Left lobe of liver (tissue), 2 donors: Measurements from ENCODE around the gene MSN. TPM values are rescaled to one million over a fixed set of nuclear protein-coding genes. Genes with fewer than 3 reads are reported as not detected.

Experiments
- ATAC-seq: fragments of 200-7000 bp; cut with Tn5 transposase; one replicate; pipeline ENCODE4 v1.9.1; 2020; ENCODE audit warnings: mild to moderate bottlenecking, moderate library complexity
- DNase-seq: peaks from one replicate; pipeline ENCODE4 v3.0.0-alpha.2; 2020; ENCODE audit warnings: low spot score
- total RNA-seq: library from RNA; stranded (reverse); gene quantifications from one replicate; pipeline ENCODE4 v1.2.1, GENCODE V29; 2021
- donor health status: DM: no; HTN: no; CAD: no; lungs with moderate emphysema.
- donor health status: DM: no; HTN: yes; CAD: no.

The MSN gene
- total RNA-seq, 1 donor from 2014 or later: 88.7 TPM

GRCh38 chrX:65671966-65672365 lies 4.5 kb downstream of the MSN start:
- ATAC-seq (no peak), DNase-seq (no peak)

GRCh38 chrX:65673857-65674203 lies 6.4 kb downstream of the MSN start:
- ATAC-seq (peak; percentile 21), DNase-seq (no peak)

- no peak for DNase-seq
- peak; percentile 75 for ATAC-seq
Measured at GRCh38 chrX:65674204-65674893, 6.9 kb downstream of the MSN start.

- no peak for DNase-seq
- ATAC-seq: peak; percentile 14
Measured at GRCh38 chrX:65677954-65678469, 10.6 kb downstream of the MSN start.

- peak; percentile 56 for ATAC-seq
- DNase-seq: no peak
Measured at GRCh38 chrX:65679071-65679540, 11.7 kb downstream of the MSN start.

- ATAC-seq (no peak), DNase-seq (no peak)
Measured at GRCh38 chrX:65681810-65682209, 14.4 kb downstream of the MSN start.

- no peak for ATAC-seq
- no peak for DNase-seq
Measured at GRCh38 chrX:65685112-65685511, 17.7 kb downstream of the MSN start.

GRCh38 chrX:65686236-65686635 lies 18.8 kb downstream of the MSN start:
- ATAC-seq: peak; percentile 40

GRCh38 chrX:65687367-65687766 lies 19.9 kb downstream of the MSN start:
- DNase-seq (no peak), ATAC-seq (no peak)

More at GRCh38 chrX:65686236-65686635, 18.8 kb downstream of the MSN start:
- no peak for DNase-seq

GRCh38 chrX:65688403-65688871 lies 21.0 kb downstream of the MSN start:
- ATAC-seq: peak; percentile 70
- DNase-seq: no peak

- DNase-seq: no peak
- no peak for ATAC-seq
Measured at GRCh38 chrX:65689377-65689776, 21.9 kb downstream of the MSN start.

GRCh38 chrX:65690057-65690855 lies 22.8 kb downstream of the MSN start:
- peak; percentile 83 for ATAC-seq
- peak; percentile 55 for DNase-seq

- ATAC-seq: no peak
- DNase-seq: no peak
Measured at GRCh38 chrX:65695849-65696449, 28.5 kb downstream of the MSN start.

GRCh38 chrX:65696613-65697012 lies 29.2 kb downstream of the MSN start:
- DNase-seq: no peak
- ATAC-seq: no peak

GRCh38 chrX:65697211-65697641 lies 29.8 kb downstream of the MSN start:
- DNase-seq (no peak), ATAC-seq (no peak)

GRCh38 chrX:65697915-65698796 lies 30.7 kb downstream of the MSN start:
- peak; percentile 76 for ATAC-seq
- DNase-seq: no peak

- no peak for ATAC-seq
- DNase-seq: no peak
Measured at GRCh38 chrX:65702956-65703355, 35.5 kb downstream of the MSN start.

GRCh38 chrX:65705439-65705838 lies 38.0 kb downstream of the MSN start:
- ATAC-seq (no peak), DNase-seq (no peak)

GRCh38 chrX:65706041-65706828 lies 38.8 kb downstream of the MSN start:
- ATAC-seq (no peak), DNase-seq (no peak)

GRCh38 chrX:65707151-65707550 lies 39.7 kb downstream of the MSN start:
- ATAC-seq: no peak
- DNase-seq: no peak
